Small intestine (tissue), 7 donors: ENCODE data around the gene NEIL1. TPM values are rescaled to one million over a fixed set of nuclear protein-coding genes. Genes with fewer than 3 reads are reported as not detected.
"Not testable (repeated sequence)": the region's sequence is repeated elsewhere in the genome, so short reads cannot be mapped to it uniquely, and the experiment has no call there.

Source experiments
- DNase-seq, 2 donors: peaks; one replicate each; pipeline versions ENCODE4 v3.0.0 to v3.0.0-alpha.2; 2013
- FAIRE-seq: peaks from 2 replicates; lab custom pipeline; 2012; peaks lifted over from hg19 to GRCh38; lab: Jason Lieb, UNC
- H3K27ac ChIP-seq, 3 donors: one replicate each; pipeline ENCODE4 v1.5.1; 2013; ENCODE audit warnings: low read length in 2 of 3, mild to moderate bottlenecking in 2 of 3, control low read depth in 1 of 3, inconsistent platforms in 1 of 3, low read depth in 1 of 3, moderate library complexity in 1 of 3
- H3K27me3 ChIP-seq, 3 donors: one replicate each; pipeline ENCODE4 v1.6.1; 2013; ENCODE audit warnings: low read length in 3 of 3, inconsistent platforms in 1 of 3; ENCODE audit not compliant: control insufficient read depth in 3 of 3, insufficient read depth in 3 of 3
- H3K36me3 ChIP-seq, 3 donors: one replicate each; pipeline ENCODE4 v1.6.1; 2013; ENCODE audit warnings: low read length in 3 of 3, inconsistent platforms in 1 of 3, low read depth in 1 of 3, mild to moderate bottlenecking in 1 of 3, moderate library complexity in 1 of 3; ENCODE audit not compliant: control insufficient read depth in 3 of 3, insufficient read depth in 2 of 3
- H3K4me1 ChIP-seq, 3 donors: one replicate each; pipeline ENCODE4 v1.6.1; 2013; ENCODE audit warnings: low read length in 2 of 3, inconsistent platforms in 1 of 3, low read depth in 1 of 3, mild to moderate bottlenecking in 1 of 3, moderate library complexity in 1 of 3; ENCODE audit not compliant: control insufficient read depth in 3 of 3, insufficient read depth in 2 of 3
- H3K4me3 ChIP-seq, 3 donors: one replicate each; pipeline ENCODE4 v1.5.1; 2013; ENCODE audit warnings: low read length in 3 of 3, control low read depth in 1 of 3, inconsistent platforms in 1 of 3, low read depth in 1 of 3, mild to moderate bottlenecking in 1 of 3, moderate library complexity in 1 of 3
- H3K9me3 ChIP-seq, 2 donors: one replicate each; pipeline ENCODE4 v1.6.1; 2013; ENCODE audit warnings: low read depth in 1 of 2, low read length in 1 of 2; ENCODE audit not compliant: control insufficient read depth in 2 of 2, insufficient read depth in 1 of 2
- WGBS, 3 donors: extraction: QIAGEN DNeasy Blood & Tissue Kit; methylation state at CpG; one replicate each; pipeline ENCODE4 v1.1.7; 2013; 5-methylcytosine and 5-hydroxymethylcytosine counted together
- polyA plus RNA-seq, 4 donors: library from polyadenylated mRNA; stranded (reverse) in 3 of 4; unstranded in 1 of 4; fragments of 200-250 nt in 3 of 4; fragments of 120-200 nt in 1 of 4; gene quantifications; one replicate each; pipeline versions ENCODE4 v1.2.1 to v1.2.3, GENCODE V29; 2013
- donor health status: healthy with polysubstance abuse.
- donor health status: control.
- donor health status: control.
- donor health status: Bipolar disorder and iron deficiency.
- donor health status: healthy.

NEIL1 gene
- polyA plus RNA-seq, 4 donors: 18.8 to 63.1 (median 41.7) TPM

- H3K9me3 ChIP-seq: no peaks in the 10 kb centered on the region
- no peaks in the 10 kb centered on the region for H3K36me3 ChIP-seq
- WGBS, 3 donors: 84 to 86% (median 84%) methylated on average over 4 of the region's 4 CpGs
- DNase-seq: no peak
- no peak overlapping the region for H3K4me3 ChIP-seq
- H3K4me1 ChIP-seq: peaks cover 0 to 16% (median 0%) of the 10 kb centered on the region in 3 donors
- no peaks in the 10 kb centered on the region for H3K27me3 ChIP-seq
- no peak overlapping the region for H3K27ac ChIP-seq
- FAIRE-seq: no peak
Measured at GRCh38 chr15:75327005-75327404, 19.8 kb upstream of the NEIL1 start.

GRCh38 chr15:75327491-75327890 lies 19.3 kb upstream of the NEIL1 start:
- Histone ChIP-seq H3K36me3 (no peaks in the 10 kb centered on the region), H3K4me1 (peaks cover 0 to 16% (median 0%) of the 10 kb centered on the region in 3 donors), H3K27ac (no peak overlapping the region), H3K27me3 (no peaks in the 10 kb centered on the region), H3K9me3 (no peaks in the 10 kb centered on the region), H3K4me3 (no peak overlapping the region)
- FAIRE-seq: no peak
- 81 to 90% (median 82%) methylated on average over 3 of the region's 3 CpGs for WGBS, 3 donors
- DNase-seq: no peak

GRCh38 chr15:75328493-75329314 lies 18.1 kb upstream of the NEIL1 start:
- 70 to 78% (median 71%) methylated on average over 10 of the region's 10 CpGs for WGBS, 3 donors
- H3K4me1 ChIP-seq: peaks cover 0 to 10% (median 0%) of the 10 kb centered on the region in 3 donors
- H3K27ac ChIP-seq: no peak overlapping the region
- DNase-seq (no peak), FAIRE-seq (no peak)
- H3K27me3 ChIP-seq: no peaks in the 10 kb centered on the region
- H3K4me3 ChIP-seq: no peak overlapping the region
- no peaks in the 10 kb centered on the region for H3K36me3 ChIP-seq
- H3K9me3 ChIP-seq: no peaks in the 10 kb centered on the region

- H3K27me3 ChIP-seq: no peaks in the 10 kb centered on the region
- H3K36me3 ChIP-seq: no peaks in the 10 kb centered on the region
- H3K4me1 ChIP-seq: peaks cover 0 to under 1% (median 0%) of the 10 kb centered on the region in 3 donors
- DNase-seq (no peak), FAIRE-seq (no peak)
- 91 to 100% (median 94%) methylated on average over 2 of the region's 2 CpGs for WGBS, 3 donors
- H3K4me3 ChIP-seq: no peak overlapping the region
- H3K9me3 ChIP-seq: no peaks in the 10 kb centered on the region
- H3K27ac ChIP-seq: no peak overlapping the region
Measured at GRCh38 chr15:75329571-75329970, 17.3 kb upstream of the NEIL1 start.

- not testable (repeated sequence) for H3K27me3 ChIP-seq, DNase-seq, H3K36me3 ChIP-seq, FAIRE-seq, H3K9me3 ChIP-seq, H3K4me1 ChIP-seq, H3K27ac ChIP-seq, H3K4me3 ChIP-seq
- WGBS, 3 donors: 40 to 70% (median 58%) methylated on average over 7 of the region's 7 CpGs
Measured at GRCh38 chr15:75332093-75332492, 14.7 kb upstream of the NEIL1 start.

GRCh38 chr15:75333654-75334419 lies 13.0 kb upstream of the NEIL1 start:
- FAIRE-seq, DNase-seq: not testable (repeated sequence)
- WGBS, 3 donors: 87 to 90% (median 89%) methylated on average over 14 to 15 of the region's 15 CpGs

GRCh38 chr15:75335313-75335704 lies 11.5 kb upstream of the NEIL1 start:
- H3K4me3 ChIP-seq: peak overlapping the region in 2 of 3 donors; percentile 79 to 82
- peaks cover 0 to 19% (median 0%) of the 10 kb centered on the region in 3 donors for H3K36me3 ChIP-seq
- H3K27me3 ChIP-seq: no peaks in the 10 kb centered on the region
- WGBS, 3 donors: 25 to 37% (median 34%) methylated on average over 3 of the region's 3 CpGs
- DNase-seq (no peak), FAIRE-seq (no peak)
- peak overlapping the region in 1 of 3 donors; percentile 11 for H3K27ac ChIP-seq
- H3K9me3 ChIP-seq: no peaks in the 10 kb centered on the region
- no peaks in the 10 kb centered on the region for H3K4me1 ChIP-seq

More at GRCh38 chr15:75333654-75334419, 13.0 kb upstream of the NEIL1 start:
- H3K27ac ChIP-seq, H3K4me3 ChIP-seq, H3K27me3 ChIP-seq, H3K9me3 ChIP-seq, H3K4me1 ChIP-seq, H3K36me3 ChIP-seq: not testable (repeated sequence)

- Histone ChIP-seq H3K27me3 (no peaks in the 10 kb centered on the region), H3K4me1 (no peaks in the 10 kb centered on the region), H3K27ac (peak within 1 kb of the TSS; percentile 14 to 74 (median 34)), H3K36me3 (peaks cover 0 to 24% (median 0%) of the 10 kb centered on the region in 3 donors), H3K4me3 (peak within 1 kb of the TSS; percentile 63 to 82 (median 79)), H3K9me3 (no peaks in the 10 kb centered on the region)
- DNase-seq: peak; percentile 95 to 96
- no peak for FAIRE-seq
- 1% methylated on average over 42 of the region's 42 CpGs for WGBS, 3 donors
Measured at GRCh38 chr15:75335705-75336355, 11.0 kb upstream of the NEIL1 start, which contains the start of gene COMMD4. TSS of gene COMMD4 (plus strand) at chr15:75336063. CDS start at chr15:75336090, 27 bp downstream.
